HL-60 (cell line): ENCODE measurements around the gene FLYWCH1.

ENCODE experiments used
- DNase-seq, 2 experiments: peaks; one replicate each; pipeline ENCODE4 v3.0.0-alpha.2; 2010 to 2020; ENCODE audit warnings: low read depth in 1 of 2, low spot score in 1 of 2
- H3K27ac ChIP-seq: fragments of 250-450 bp; sonication (Bioruptor Pico); replicated peaks from 2 replicates; pipeline ENCODE4 v1.5.1; 2020; ENCODE audit warnings: mild to moderate bottlenecking, moderate library complexity
- H3K27me3 ChIP-seq: fragments of 250-450 bp; sonication (Bioruptor Pico); 2 replicates; pipeline ENCODE4 v1.5.1; 2021; ENCODE audit warnings: mild to moderate bottlenecking, moderate library complexity; ENCODE audit not compliant: insufficient read depth, poor library complexity, severe bottlenecking
- H3K4me3 ChIP-seq: replicated peaks from 2 replicates; pipeline ENCODE4 v1.5.1; 2011; ENCODE audit warnings: mild to moderate bottlenecking, control low read depth, low read length; ENCODE audit not compliant: insufficient read depth
- CTCF ChIP-seq: IDR thresholded peaks from one replicate; pipeline ENCODE4 v1.5.1; 2011; ENCODE audit warnings: low read length, control low read depth, inconsistent platforms; ENCODE audit not compliant: insufficient read depth
- GABPA ChIP-seq: IDR thresholded peaks from 2 replicates; pipeline ENCODE4 v1.6.1; 2012; ENCODE audit warnings: low read depth
- POLR2AphosphoS5 ChIP-seq: IDR thresholded peaks from 2 replicates; pipeline ENCODE4 v1.6.1; 2012; ENCODE audit warnings: low read depth
- SPI1 ChIP-seq: IDR thresholded peaks from 2 replicates; pipeline ENCODE4 v1.6.1; 2012; ENCODE audit warnings: low read depth, mild to moderate bottlenecking, borderline replicate concordance
- TF ChIP-seq, protein P1 (sequence below): IDR thresholded peaks from 2 replicates; pipeline ENCODE4 v1.6.1; 2012; ENCODE audit warnings: low read depth; ENCODE audit not compliant: insufficient replicate concordance

The FLYWCH1 gene

GRCh38 chr16:2999929-3000328 lies 88.2 kb downstream of the FLYWCH1 start:
- TF ChIP-seq GABPA = no peak
- TF ChIP-seq, protein P1, sequence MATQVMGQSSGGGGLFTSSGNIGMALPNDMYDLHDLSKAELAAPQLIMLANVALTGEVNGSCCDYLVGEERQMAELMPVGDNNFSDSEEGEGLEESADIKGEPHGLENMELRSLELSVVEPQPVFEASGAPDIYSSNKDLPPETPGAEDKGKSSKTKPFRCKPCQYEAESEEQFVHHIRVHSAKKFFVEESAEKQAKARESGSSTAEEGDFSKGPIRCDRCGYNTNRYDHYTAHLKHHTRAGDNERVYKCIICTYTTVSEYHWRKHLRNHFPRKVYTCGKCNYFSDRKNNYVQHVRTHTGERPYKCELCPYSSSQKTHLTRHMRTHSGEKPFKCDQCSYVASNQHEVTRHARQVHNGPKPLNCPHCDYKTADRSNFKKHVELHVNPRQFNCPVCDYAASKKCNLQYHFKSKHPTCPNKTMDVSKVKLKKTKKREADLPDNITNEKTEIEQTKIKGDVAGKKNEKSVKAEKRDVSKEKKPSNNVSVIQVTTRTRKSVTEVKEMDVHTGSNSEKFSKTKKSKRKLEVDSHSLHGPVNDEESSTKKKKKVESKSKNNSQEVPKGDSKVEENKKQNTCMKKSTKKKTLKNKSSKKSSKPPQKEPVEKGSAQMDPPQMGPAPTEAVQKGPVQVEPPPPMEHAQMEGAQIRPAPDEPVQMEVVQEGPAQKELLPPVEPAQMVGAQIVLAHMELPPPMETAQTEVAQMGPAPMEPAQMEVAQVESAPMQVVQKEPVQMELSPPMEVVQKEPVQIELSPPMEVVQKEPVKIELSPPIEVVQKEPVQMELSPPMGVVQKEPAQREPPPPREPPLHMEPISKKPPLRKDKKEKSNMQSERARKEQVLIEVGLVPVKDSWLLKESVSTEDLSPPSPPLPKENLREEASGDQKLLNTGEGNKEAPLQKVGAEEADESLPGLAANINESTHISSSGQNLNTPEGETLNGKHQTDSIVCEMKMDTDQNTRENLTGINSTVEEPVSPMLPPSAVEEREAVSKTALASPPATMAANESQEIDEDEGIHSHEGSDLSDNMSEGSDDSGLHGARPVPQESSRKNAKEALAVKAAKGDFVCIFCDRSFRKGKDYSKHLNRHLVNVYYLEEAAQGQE = no peak
- TF ChIP-seq CTCF = no peak
- TF ChIP-seq POLR2AphosphoS5 = no peak
- no peak for TF ChIP-seq SPI1
- Histone ChIP-seq H3K4me3 (no peak overlapping the region), H3K27ac (no peak overlapping the region), H3K27me3 (no peaks in the 10 kb centered on the region)
- DNase-seq = no peak

DNA sequence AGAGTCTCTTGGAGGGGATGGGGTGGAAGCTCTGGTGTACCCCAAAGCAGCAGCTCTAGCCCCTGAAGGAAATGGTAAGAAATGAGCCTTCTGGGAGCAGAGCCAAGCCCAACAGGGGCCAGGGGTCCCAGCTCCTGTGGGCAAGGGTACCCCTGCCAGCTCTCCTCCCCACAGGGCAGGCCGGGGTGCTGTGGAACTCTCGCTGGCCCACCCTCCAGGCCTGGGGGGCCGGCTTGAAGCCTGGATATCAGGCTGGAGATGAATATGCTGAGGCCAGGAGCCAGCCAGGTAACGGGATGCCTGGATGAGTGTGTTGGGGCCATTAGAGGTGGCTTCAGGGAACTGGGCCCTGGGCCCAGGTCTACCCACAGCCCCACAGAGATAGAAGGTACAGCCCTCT lies 88.8 kb downstream of the FLYWCH1 start:
- Histone ChIP-seq H3K27me3 (no peaks in the 10 kb centered on the region), H3K4me3 (no peak overlapping the region), H3K27ac (no peak overlapping the region)
- DNase-seq = no peak
- TF ChIP-seq SPI1 (no peak), POLR2AphosphoS5 (no peak), GABPA (no peak), CTCF (no peak)
- TF ChIP-seq, protein P1 = no peak
